Activated CD4-positive, alpha-beta T cell treated with anti-CD3 and anti-CD28 coated beads, Interleukin-2, amount 50 U/mL, for 48 hours (primary cell): ENCODE measurements around the gene COPB2.

Experiments used
- DNase-seq, 2 experiments: peaks; one replicate each; pipeline ENCODE4 v3.0.0-alpha.2; 2020

COPB2 gene

DNA sequence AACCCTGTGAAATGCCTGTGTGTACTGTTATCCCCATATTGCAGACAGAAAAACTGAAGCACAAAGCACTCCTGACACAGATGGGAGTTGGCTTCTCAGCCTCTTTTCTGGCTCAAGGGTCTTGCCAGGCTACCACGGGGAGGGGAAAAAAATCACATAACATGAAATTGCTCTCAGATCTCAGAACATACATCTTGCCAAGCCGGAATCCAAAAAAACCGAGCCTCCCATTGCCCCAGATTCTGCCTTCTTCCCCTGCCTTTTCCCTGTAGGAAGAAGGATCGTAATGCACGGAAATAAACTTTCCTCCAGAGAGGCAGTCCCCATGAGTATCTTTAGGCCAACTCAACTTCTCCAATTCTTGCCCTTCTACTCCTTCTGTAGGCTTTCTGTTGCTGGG is 62.2 kb downstream of the COPB2 start:
- no peak for DNase-seq

GRCh38 chr3:139326707-139327106 is 62.7 kb downstream of the COPB2 start:
- DNase-seq: no peak

DNA sequence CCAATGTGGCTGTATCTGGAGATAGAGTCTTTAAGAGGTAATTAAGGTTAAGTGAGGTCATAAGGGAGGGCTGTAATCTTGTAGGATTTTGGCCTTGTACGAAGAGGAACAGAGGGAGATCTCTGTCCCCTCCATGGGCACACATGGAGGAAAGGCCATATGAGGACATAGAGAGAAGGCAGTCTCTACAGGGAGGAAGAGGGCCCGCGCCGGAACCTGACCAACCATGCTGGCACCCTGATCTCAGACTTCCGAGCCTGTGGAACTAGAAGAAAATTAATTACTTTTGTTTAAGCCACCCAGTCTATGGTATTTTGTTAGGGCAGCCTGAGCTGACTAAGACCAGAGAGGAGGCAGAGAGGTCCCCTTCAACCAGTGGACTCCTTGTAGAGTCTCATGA is 63.3 kb downstream of the COPB2 start:
- no peak for DNase-seq

GRCh38 chr3:139325551-139325950 is 63.9 kb downstream of the COPB2 start:
- no peak for DNase-seq

- DNase-seq: no peak
Observed at GRCh38 chr3:139324456-139324855, 65.0 kb downstream of the COPB2 start.

- no peak for DNase-seq
Observed at GRCh38 chr3:139323146-139323545, 66.3 kb downstream of the COPB2 start.

DNA sequence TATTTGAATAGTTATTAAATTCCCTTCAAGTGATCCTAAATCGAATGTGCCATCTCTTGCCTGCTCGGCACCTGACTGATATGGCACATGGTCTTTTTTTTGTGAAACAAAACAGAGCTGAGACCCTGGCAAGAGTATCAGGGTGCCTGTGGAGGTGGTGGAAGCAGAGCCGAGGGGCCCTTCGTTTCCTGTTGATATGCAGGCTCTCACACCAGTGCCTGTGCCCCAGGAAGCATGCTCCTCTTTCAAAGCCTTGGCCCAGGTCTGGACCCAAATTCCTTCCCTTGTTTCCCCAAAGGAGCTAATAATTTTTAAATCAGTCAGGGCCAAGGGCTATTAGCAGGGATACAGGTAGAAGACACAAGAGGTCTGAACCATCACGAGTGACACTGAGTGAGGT is 67.1 kb downstream of the COPB2 start:
- no peak for DNase-seq

GRCh38 chr3:139320551-139321309 is 68.7 kb downstream of the COPB2 start:
- no peak for DNase-seq

DNA sequence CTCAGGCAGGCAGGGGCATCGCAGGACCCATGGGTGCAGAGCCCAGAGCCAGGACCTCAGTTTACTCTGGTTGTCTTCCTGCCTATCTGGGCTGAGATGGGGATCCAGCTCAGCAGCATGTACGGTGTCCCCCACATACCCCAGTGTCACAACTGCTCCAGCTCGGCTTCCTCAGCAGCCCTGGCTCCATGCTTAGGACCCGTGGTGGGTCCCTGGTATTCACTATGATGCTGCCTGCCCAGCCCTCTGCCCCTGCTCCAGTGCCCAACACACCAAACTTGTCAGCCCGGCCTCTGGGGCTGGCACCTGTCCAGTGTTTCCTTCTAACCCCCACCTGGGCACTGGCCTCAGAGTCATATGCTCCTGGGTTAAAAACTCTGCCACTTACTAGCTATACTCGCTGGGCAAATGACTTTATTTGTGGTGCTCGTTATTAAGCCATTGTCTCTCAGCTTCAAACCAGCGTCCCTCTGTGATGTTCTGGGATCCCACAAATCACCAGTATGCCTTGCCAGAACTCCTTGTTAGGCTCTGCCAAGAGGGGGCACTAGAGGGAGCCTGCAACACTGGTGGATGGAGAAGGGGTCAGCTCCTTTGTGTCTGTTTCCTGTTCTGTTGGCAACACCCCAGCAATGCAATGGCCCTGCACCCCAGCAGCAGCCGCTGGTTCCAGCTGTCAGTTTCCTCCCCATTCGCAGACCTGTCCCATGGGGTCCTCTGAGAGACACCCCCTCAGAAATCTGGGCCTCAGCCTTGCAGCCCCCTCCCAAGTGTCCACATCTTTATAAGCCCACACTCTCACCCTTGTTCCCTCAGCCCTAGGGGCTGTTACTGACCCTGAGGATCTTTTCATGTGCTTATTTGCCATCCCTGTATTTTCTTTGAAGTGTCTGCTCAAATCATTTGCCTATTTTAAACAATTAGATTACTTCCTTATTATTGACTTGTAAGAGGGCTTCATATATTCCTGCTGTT is 69.7 kb downstream of the COPB2 start:
- no peak for DNase-seq

- no peak for DNase-seq
Observed at GRCh38 chr3:139318826-139319225, 70.6 kb downstream of the COPB2 start.

DNA sequence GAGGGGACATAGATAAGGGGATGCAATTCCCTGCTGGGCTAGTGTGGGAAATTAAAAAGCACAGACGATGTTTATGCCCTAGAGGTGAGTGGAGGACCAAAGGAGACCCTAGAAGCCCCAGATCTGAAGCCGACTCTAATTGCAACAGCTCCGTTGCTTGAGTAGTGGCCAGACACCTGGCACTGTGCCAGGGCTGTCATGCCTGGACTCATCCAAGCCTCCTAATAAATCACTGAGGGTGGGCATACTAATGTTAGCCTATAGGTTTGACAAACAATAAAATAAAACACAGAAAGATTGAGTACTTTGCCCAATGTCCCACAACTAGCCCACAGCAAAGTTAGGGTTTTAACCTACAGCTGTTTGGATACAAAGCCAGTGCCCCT is 71.0 kb downstream of the COPB2 start:
- no peak for DNase-seq

DNA sequence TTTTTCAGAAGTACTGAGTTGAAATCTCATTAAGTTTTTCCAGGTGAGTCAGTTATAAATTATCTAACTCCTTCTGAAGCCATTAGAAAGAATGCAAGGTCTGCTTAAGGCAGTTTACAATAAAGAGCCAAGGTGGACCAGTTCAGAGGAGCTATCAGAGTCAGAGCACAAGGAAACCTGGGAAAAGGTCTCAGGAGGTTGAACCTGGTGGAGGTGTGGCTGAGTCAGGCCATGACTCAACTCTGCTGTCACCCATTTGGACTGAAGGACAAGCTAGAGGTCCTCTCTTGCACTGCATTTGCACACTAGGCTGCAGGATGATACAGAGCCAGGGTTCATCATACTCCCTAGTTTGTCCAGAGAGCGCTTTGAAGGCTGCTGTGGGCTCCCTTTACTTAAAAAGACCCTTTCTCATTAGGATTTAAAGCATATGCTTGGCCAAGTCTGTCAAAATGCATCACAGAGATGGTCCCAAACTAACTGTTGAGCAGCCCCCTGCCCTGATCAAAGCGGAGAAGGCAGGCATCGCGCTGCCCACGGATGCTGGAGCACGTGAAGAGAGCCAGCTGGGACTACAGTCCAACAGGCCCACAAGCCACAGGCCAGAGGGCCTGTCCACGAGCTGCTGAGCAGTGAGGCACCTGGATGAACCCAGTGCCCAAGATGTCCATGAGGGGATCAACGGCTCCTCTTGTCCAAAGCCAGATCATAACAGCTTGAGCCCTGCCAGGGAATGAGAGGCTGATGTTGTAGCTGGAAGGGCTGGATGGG is 71.6 kb downstream of the COPB2 start:
- no peak for DNase-seq

DNA sequence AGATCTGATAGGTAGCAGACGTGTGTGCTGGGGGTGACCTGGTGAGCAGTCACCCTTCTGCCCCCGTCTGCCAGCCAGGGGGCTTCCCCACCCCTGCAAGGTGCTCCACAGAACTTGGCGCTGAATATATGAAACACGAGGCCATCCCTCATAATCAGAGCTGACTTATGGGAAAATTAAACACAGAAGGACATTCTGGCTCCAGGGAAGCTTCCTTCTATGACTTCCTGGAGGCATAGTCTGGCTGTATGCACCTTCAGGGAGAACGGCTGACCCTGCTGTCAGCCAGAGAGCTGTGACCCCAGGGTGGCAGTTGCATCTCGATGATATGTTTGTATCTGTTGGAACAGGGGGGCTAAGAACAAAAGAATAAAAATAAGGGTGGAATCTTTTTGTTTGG is 72.2 kb downstream of the COPB2 start:
- DNase-seq: no peak

GRCh38 chr3:139313921-139314320 is 75.5 kb downstream of the COPB2 start:
- no peak for DNase-seq

DNA sequence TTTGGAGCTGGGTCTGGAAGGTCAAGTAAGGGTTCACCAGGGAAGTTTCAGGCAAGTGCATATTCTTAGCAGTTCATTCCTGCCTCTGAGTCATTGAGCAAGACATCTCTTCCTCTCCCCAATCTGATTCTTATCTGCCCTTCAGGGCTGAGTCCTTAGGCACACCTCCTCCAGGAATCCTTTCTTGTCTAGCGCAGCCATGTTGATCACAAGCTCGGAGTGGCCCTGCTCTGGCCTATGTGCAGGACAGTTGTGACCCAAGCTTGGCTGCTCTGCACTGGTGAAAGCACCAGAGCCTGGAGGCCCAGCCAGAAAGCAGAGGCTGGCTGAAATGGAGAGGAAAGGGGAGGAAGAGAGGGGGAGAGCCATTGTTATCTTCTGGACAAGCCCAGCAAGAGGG is 76.5 kb downstream of the COPB2 start:
- DNase-seq: no peak

DNA sequence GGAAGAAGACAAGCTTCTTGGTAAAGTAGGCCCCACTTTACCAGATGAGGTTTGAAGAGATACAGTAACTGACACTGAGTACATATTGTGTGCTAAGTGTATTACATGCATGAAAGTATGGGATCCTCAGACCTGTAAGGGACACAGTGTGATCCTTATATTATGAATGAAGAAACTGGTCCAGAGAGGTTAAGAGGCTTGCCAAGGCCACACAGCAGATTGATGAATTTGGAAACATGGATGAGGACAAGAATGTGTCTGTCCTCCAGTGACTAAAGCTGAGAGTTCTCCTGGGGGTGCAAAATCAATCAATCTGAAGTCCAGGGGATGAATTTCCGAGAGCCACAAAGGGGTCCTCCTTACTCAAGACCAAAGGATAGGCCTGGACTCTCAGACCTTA is 77.0 kb downstream of the COPB2 start:
- no peak for DNase-seq

- DNase-seq: no peak
Observed at GRCh38 chr3:139311557-139311956, 77.9 kb downstream of the COPB2 start.

DNA sequence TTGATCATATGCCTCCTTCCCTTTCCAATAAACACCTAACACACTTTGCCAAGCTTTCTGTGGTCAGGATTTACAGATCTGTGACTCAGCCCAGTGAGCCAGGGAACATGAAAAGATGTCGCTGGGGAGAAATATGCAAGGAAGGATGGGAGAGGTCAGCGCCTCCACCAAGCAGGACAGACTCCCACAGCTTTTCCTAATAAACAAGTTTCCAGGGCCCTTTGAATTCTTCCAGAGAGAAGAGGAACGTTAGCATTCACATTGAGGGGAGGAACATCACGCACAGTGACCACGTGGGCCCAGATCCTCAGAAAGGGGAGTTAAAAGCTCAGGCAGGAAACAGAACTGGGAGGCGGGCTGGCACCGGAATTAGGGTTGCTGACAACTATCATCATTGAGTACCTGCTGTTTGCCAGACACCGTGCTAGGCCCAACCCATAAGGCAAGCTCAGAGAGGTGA is 78.9 kb downstream of the COPB2 start:
- no peak for DNase-seq

- no peak for DNase-seq
Observed at GRCh38 chr3:139309880-139310279, 79.6 kb downstream of the COPB2 start.

DNA sequence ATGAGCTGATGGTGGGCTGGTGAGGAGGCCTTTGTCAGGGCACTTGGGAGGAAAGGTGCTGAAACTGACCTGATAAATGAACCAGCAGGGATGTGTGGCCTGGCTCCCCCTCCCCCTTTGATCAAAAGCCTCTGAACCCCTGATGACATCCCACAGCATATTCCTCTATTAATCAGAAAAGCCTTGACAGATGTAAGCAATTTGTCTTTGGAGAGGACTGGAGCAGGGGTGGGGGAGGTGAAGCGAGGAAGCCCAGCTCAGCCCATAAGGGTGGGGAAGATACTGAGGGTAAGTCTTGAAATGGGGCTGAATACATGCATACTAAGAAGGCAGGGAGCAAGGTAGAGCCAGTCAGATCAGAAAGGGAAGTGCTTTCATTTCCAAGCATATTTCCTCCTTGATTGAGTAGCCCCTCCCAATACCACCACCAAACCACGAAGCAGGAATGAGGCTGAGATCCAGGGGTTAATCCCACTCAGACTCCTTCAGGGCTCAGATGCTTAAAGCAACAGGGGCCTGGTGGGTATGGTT is 80.3 kb downstream of the COPB2 start:
- DNase-seq: no peak

DNA sequence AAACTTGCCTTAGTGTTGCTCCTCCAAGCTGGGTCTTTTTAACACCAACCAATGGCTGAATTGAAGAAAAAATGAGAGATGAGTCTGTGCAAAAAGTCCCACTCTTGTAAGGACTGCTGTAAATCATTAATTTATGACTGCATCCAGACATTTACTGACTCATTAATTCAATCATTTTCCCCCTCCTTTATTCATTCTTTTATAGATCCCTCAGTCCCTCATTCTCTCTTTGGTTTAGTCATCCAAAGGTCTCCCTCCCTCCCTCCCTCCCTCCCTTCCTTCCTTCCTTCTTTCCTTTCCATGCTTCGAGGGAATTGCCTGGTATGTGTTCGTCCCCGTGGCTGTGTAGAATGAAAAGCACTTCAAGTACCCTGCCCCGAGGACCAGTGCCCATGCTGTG is 80.9 kb downstream of the COPB2 start:
- no peak for DNase-seq

DNA sequence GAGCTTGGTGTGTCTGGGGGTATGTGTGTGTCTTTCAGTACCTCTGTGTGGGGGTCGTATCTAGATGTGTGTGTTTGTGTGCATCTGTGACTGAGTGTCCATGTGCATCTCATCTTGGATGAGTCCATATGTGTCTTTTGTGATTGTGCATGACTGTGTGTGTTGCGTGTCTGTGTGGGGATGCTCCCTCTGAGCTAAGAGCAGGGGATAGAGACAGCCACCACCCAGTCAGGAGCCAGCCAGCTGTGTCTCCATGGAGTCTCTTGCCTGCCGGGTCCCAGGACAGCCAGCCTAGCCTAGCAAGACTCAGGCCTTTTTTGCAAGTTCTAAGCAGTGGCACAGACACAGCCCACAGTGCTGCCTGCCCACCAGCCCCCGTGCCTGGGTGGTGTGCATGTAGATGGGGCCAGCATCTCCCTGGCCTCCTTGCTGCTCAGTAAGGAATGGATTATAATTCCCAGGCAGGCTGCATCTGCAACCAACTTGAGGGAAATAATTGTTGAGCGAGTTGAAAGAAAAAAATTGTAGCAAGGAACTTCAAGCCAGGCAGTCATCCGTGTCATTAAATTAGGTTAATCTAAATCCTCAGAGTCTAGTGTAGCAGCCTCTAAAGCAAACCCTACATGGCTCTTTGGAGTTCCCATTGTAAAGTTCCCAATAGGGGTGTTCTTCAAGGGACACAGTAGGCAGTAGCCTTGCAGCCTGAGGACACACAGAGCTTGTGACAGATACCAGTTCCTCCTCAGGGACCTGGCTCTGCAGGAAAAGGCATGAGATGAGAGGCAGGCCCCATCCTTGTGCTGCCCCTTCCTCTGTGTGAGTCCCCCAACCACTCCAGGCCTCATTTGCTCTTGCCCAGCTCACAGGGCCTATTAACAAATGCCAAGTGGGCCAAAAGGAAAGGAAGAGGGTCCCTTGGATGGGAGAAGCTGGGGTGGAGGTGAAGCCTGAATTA is 81.6 kb downstream of the COPB2 start:
- DNase-seq: no peak
